Heart left ventricle (tissue), 16 donors: Measurements from ENCODE around the gene SLC26A8. TPM values are rescaled to one million over a fixed set of nuclear protein-coding genes. Genes with fewer than 3 reads are reported as not detected.
"Not testable (repeated sequence)": the region's sequence is repeated elsewhere in the genome, so short reads cannot be mapped to it uniquely, and the experiment has no call there.

Source experiments
- ATAC-seq, 4 donors: fragments of 200-7000 bp; cut with Tn5 transposase; one replicate each; pipeline ENCODE4 v1.9.1; 2020 to 2022; ENCODE audit warnings: moderate library complexity in 4 of 4, mild to moderate bottlenecking in 3 of 4, moderate number of reproducible peaks in 1 of 4
- DNase-seq, 5 donors: peaks; one replicate each; pipeline ENCODE4 v3.0.0-alpha.2; 2020
- H3K27ac ChIP-seq, 12 donors: fragments of 200-600 bp; sonication (generic) in 4 of 12; one replicate each; pipeline versions ENCODE4 v1.5.0 to v1.8.0; 2016 to 2022; ENCODE audit warnings: mild to moderate bottlenecking in 2 of 12
- H3K27me3 ChIP-seq, 9 donors: fragments of 200-600 bp; sonication (generic) in 2 of 9; one replicate each; pipeline versions ENCODE4 v1.5.1 to v1.8.0; 2016 to 2022; ENCODE audit warnings: mild to moderate bottlenecking in 3 of 9
- H3K36me3 ChIP-seq, 9 donors: fragments of 200-600 bp; sonication (generic) in 2 of 9; one replicate each; pipeline versions ENCODE4 v1.5.0 to v1.8.0; 2018 to 2022; ENCODE audit warnings: mild to moderate bottlenecking in 2 of 9
- H3K4me1 ChIP-seq, 12 donors: fragments of 200-600 bp; sonication (generic) in 4 of 12; one replicate each; pipeline versions ENCODE4 v1.5.0 to v1.8.0; 2016 to 2022; ENCODE audit warnings: mild to moderate bottlenecking in 3 of 12
- H3K4me3 ChIP-seq, 12 donors: fragments of 200-600 bp; sonication (generic) in 4 of 12; one replicate each; pipeline versions ENCODE4 v1.5.0 to v1.8.0; 2017 to 2022; ENCODE audit warnings: mild to moderate bottlenecking in 9 of 12, moderate library complexity in 4 of 12
- H3K9me3 ChIP-seq, 12 donors: fragments of 200-600 bp; sonication (generic) in 4 of 12; one replicate each; pipeline versions ENCODE4 v1.5.0 to v1.8.0; 2016 to 2022; ENCODE audit warnings: mild to moderate bottlenecking in 1 of 12
- POLR2A ChIP-seq, 2 donors: fragments of 450-650 bp; IDR thresholded peaks; one replicate each; pipeline ENCODE4 v1.6.1; 2017; ENCODE audit warnings: antibody characterized with exemption in 2 of 2, mild to moderate bottlenecking in 2 of 2, moderate library complexity in 2 of 2
- WGBS, 4 donors: extraction: QIAGEN DNeasy Blood & Tissue Kit in 2 of 4; methylation state at CpG; one replicate each; pipeline versions ENCODE4 v1.1.5 to v1.1.7; 2013 to 2018; 5-methylcytosine and 5-hydroxymethylcytosine counted together
- intact Hi-C, 10 donors: fragments of 100-400 bp; cut with DNase I; formaldehyde crosslinking; loops; one replicate each; pipeline versions ENCODE4 v1.11.1 to v1.14.2; 2022
- polyA plus RNA-seq, 2 donors: library from polyadenylated mRNA; stranded (reverse); fragments of 200-250 nt; gene quantifications; one replicate each; pipeline ENCODE4 v1.2.3, GENCODE V29; 2013
- total RNA-seq, 9 donors: library from RNA; depleted of rRNA in 2 of 9; stranded (reverse); fragments of >200 nt in 2 of 9; fragmentation: NEBNext Ultra II Directional in 3 of 9; extraction: Animal tissue kit (Norgen Biotek cat#: 25700) in 3 of 9; gene quantifications; one replicate each; pipeline versions ENCODE4 v1.1.0 to v1.2.4, GENCODE V29; 2016 to 2023
- TF ChIP-seq, protein P1 (sequence below), 12 donors: fragments of 200-600 bp; sonication (generic) in 4 of 12; IDR thresholded peaks; one replicate each; pipeline versions ENCODE4 v1.5.0 to v1.8.0; 2018 to 2022; ENCODE audit warnings: antibody characterized with exemption in 12 of 12, mild to moderate bottlenecking in 5 of 12
- donor health status: ischemic (EF 13 %, LVEDD 7.1; RV severe dilation, severe dysfunction).
- donor health status: healthy with polysubstance abuse.
- donor health status: DM: no; HTN: yes; CAD: no.
- donor health status: DM: no; HTN: no; CAD: no.
- donor health status: ischemic (EF 25% LVEDD 6.9; RV normal size, moderate dysfunction).
- donor health status: ischemic (EF 25% LVEDD 5.7; RV mildly dilated, moderate dysfunction).
- donor health status: healthy.
- donor health status: DM: yes; HTN: yes; CAD: no.
- donor health status: ischemic (EF 35%, LVEDD 5.7; RV mildly dilated, moderate dysfunction).
- donor health status: nonischemic (EF 11% LVEDD 7.7; RV severe dilation, severe dysfunction).
- donor health status: DM: yes; HTN: yes; CAD: no.
- donor health status: PGD.
- donor health status: ischemic (EF 29% LVEDD 5.4; RV normal size, mild dysfunction).
- donor health status: nonischemic (EF 23%, LVEDD 6.1; RV moderate dilation, normal function).

SLC26A8 gene
- total and polyA plus RNA-seq, 11 donors = 0.08 to 0.36 (median 0.29) TPM; not detected in 6

DNA sequence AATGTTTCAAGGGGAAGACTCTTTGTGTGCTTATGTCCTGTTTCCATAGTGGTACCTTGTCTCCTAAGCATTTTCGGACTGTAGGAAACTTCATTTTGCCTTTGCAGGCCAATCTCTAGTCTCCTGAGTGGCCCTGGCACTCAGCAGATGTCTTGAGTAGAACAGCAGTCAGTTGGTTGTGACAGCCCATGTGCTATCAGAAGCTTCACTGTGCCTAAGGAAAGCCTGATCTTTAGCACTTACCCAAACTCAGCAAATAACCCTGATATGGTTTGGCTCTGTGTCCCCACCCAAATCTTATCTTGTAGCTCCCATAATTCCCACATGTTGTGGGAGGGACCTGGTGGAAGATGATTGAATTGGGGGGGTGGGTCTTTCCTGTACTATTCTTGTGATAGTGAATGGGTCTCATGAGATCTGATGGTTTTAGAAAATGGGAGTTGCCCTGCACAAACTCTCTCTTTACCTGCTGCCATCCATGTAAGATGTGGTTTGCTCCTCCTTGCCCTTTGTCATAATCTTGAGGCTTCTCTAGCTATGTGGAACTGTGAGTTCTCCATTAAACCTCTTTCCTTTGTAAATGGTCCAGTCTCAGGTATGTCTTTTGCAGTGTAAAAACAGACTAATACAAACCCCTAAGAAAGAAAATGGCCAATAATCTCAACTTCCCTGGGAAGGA lies 87.6 kb downstream of the SLC26A8 start:
- H3K4me1 ChIP-seq = no peaks in the 10 kb centered on the region
- intact Hi-C loops = no loop called here
- H3K27ac ChIP-seq = no peak overlapping the region
- H3K4me3 ChIP-seq = no peak overlapping the region
- no peaks in the 10 kb centered on the region for H3K36me3 ChIP-seq
- peaks cover 0 to 3% (median 0%) of the 10 kb centered on the region in 9 donors for H3K27me3 ChIP-seq
- TF ChIP-seq, protein P1, sequence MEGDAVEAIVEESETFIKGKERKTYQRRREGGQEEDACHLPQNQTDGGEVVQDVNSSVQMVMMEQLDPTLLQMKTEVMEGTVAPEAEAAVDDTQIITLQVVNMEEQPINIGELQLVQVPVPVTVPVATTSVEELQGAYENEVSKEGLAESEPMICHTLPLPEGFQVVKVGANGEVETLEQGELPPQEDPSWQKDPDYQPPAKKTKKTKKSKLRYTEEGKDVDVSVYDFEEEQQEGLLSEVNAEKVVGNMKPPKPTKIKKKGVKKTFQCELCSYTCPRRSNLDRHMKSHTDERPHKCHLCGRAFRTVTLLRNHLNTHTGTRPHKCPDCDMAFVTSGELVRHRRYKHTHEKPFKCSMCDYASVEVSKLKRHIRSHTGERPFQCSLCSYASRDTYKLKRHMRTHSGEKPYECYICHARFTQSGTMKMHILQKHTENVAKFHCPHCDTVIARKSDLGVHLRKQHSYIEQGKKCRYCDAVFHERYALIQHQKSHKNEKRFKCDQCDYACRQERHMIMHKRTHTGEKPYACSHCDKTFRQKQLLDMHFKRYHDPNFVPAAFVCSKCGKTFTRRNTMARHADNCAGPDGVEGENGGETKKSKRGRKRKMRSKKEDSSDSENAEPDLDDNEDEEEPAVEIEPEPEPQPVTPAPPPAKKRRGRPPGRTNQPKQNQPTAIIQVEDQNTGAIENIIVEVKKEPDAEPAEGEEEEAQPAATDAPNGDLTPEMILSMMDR (IDR thresholded peaks at IDR 0.05) = no peak
- no peak for TF ChIP-seq POLR2A (IDR thresholded peaks at IDR 0.05)
- no peaks in the 10 kb centered on the region for H3K9me3 ChIP-seq
- no peak for ATAC-seq
- no peak for DNase-seq
- 86 to 96% (median 89%) methylated on average over 1 of the region's 1 CpG for WGBS, 4 donors

GRCh38 chr6:35935469-35935868 lies 89.0 kb downstream of the SLC26A8 start:
- no peaks in the 10 kb centered on the region for H3K9me3 ChIP-seq
- TF ChIP-seq, protein P1 (IDR thresholded peaks at IDR 0.05) = no peak
- no peak for TF ChIP-seq POLR2A (IDR thresholded peaks at IDR 0.05)
- ATAC-seq (no peak), DNase-seq (no peak)
- no peaks in the 10 kb centered on the region for H3K36me3 ChIP-seq
- intact Hi-C loops = no loop called here
- peaks cover 0 to 3% (median 0%) of the 10 kb centered on the region in 9 donors for H3K27me3 ChIP-seq
- H3K27ac ChIP-seq = no peak overlapping the region
- WGBS, 4 donors = 60 to 65% (median 62%) methylated on average over 5 of the region's 5 CpGs
- no peak overlapping the region for H3K4me3 ChIP-seq
- H3K4me1 ChIP-seq = no peaks in the 10 kb centered on the region

- ATAC-seq (no peak), DNase-seq (no peak)
- H3K27me3 ChIP-seq = peaks cover 0 to 3% (median 0%) of the 10 kb centered on the region in 9 donors
- intact Hi-C loops = no loop called here
- H3K27ac ChIP-seq = no peak overlapping the region
- no peak for TF ChIP-seq POLR2A (IDR thresholded peaks at IDR 0.05)
- TF ChIP-seq, protein P1 (IDR thresholded peaks at IDR 0.05) = no peak
- no peak overlapping the region for H3K4me3 ChIP-seq
- no peaks in the 10 kb centered on the region for H3K4me1 ChIP-seq
- 38 to 65% (median 51%) methylated on average over 2 of the region's 2 CpGs for WGBS, 4 donors
- no peaks in the 10 kb centered on the region for H3K9me3 ChIP-seq
- no peaks in the 10 kb centered on the region for H3K36me3 ChIP-seq
Observed at GRCh38 chr6:35933844-35934243, 90.6 kb downstream of the SLC26A8 start.

DNA sequence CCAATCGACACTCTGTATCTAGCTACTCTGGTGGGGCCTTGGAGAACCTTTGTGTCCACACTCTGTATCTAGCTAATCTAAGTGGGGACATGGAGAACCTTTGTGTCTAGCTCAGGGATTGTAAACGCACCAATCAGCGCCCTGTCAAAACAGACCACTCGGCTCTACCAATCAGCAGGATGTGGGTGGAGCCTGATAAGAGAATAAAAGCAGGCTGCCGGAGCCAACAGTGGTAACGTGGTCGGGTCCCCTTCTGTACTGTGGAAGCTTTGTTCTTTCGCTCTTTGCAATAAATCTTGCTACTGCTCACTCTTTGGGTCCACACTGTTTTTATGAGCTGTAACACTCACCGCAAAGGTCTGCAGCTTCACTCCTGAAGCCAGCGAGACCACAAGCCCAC lies 92.6 kb downstream of the SLC26A8 start:
- H3K4me1 ChIP-seq, H3K27ac ChIP-seq, DNase-seq, H3K27me3 ChIP-seq, H3K9me3 ChIP-seq, ATAC-seq, intact Hi-C loops, H3K36me3 ChIP-seq, H3K4me3 ChIP-seq: not testable (repeated sequence)
- WGBS, 4 donors = 76 to 80% (median 78%) methylated on average over 10 of the region's 10 CpGs

DNA sequence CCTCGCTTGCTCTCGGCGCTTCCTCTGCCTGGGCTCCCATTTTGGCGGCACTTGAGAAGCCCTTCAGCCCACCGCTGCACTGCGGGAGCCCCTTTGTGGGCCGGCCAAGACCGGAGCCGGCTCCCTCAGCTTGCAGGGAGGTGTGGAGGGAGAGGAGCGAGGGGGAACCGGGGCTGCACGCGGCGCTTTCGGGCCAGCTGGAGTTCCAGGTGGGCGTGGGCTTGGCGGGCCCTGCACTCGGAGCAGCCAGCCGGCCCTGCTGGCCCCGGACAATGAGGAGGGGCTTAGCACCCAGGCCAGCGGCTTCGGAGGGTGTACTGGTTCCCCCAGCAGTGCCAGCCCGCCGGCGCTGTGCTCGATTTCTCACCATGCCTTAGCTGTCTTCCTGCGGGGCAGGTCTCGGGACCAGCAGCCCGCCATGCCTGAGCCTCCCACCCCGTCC lies 93.3 kb downstream of the SLC26A8 start:
- no peak for DNase-seq
- H3K36me3 ChIP-seq = no peaks in the 10 kb centered on the region
- no peaks in the 10 kb centered on the region for H3K9me3 ChIP-seq
- 87 to 96% (median 94%) methylated on average over 17 to 30 of the region's 30 CpGs for WGBS, 4 donors
- H3K27ac ChIP-seq = no peak overlapping the region
- ATAC-seq = no peak
- peaks cover 0 to 3% (median 0%) of the 10 kb centered on the region in 9 donors for H3K27me3 ChIP-seq
- no peak overlapping the region for H3K4me3 ChIP-seq
- no peak for TF ChIP-seq POLR2A (IDR thresholded peaks at IDR 0.05)
- TF ChIP-seq, protein P1 (IDR thresholded peaks at IDR 0.05) = no peak
- no peaks in the 10 kb centered on the region for H3K4me1 ChIP-seq
- intact Hi-C loops = no loop called here
